Smooth muscle cell of the brain vasculature (primary cell): ENCODE measurements around the gene MAP2K5.

Experiments
- DNase-seq: peaks from one replicate; pipeline ENCODE4 v3.0.0-alpha.2; 2012; ENCODE audit warnings: low read depth, low spot score

Gene MAP2K5

DNA sequence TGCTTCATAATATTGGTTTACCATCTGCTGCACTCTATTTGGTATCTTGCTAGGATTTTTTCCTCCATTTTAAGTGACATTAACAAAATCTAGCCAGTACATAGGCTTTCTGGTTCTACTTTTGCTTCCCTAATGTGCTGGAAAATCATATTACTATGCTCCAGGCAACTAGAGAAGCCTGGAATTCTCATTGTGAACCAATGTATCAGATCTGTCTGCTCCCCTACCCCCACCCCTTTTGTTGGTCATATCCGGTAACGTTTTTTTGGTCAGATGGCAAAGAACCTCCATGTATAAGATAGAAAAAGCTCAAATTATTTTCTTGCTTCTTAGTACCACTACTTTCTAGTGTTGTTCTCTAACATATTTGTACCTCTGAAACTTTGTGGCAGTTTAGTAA is 17.1 kb downstream of the MAP2K5 start:
- no peak for DNase-seq

- no peak for DNase-seq
Observed at GRCh38 chr15:67560320-67560719, 17.8 kb downstream of the MAP2K5 start.

- DNase-seq: no peak
Observed at GRCh38 chr15:67563092-67563491, 20.6 kb downstream of the MAP2K5 start.

DNA sequence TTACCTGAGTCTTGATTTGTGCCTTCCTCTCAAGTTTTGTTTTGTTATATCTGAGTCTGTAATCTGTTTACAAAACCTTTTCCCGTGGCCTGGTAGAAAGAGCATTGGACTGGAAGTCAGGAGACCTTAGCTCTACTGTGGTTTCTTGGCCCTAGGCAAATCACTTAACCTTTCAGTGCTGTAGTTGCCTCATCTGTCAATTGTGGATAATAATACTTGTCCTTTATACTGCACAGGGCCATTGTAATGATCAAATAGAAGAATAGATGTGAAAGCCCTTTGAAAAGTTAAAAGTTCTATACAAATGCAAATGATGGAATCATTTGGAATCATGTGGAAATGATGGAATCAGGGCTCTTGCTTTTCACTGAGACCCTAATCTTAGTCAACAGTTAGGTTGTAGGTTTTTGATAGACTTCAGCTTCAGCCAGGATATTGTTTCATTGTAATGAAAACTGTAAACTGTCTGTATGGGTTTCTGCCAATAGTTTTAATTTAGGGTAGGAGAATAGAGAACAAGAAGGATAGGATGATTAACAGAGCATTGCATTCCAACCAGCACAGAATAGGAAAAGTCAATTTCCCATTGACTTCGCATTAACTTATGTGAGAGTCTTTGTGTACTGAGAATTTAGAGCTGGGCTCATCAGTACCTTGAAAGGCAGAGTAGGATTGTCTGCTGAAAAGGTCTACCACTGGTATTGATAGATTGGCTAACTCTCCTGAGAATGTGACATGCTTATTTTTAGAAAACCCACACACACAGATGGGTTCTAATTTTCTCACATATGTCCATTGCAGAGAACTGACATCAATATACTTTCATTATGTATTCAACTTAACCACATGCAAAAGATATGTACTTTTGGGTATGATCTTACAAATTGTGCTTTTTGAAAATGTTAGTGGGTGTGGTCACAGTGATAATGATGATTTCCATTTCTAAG is 21.8 kb downstream of the MAP2K5 start:
- no peak for DNase-seq

DNA sequence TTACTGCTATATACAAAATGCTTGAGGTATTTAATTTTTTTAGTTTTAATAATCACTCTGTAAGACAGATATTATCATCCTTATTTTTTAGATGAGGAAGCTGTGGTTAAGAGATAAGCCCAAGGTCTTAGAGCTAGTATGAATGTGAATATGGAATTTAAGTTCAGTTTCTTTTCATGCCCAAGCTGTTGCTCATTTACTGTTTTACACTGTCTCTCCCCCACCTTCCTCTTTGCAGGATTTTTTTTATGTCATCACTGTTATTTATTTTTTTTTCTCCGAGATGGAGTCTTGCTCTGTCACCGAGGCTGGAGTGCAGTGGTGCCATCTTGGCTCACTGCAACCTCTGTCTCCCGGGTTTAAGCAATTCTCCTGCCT is 22.5 kb downstream of the MAP2K5 start:
- DNase-seq: no peak

GRCh38 chr15:67569668-67570067 is 27.2 kb downstream of the MAP2K5 start:
- no peak for DNase-seq

DNA sequence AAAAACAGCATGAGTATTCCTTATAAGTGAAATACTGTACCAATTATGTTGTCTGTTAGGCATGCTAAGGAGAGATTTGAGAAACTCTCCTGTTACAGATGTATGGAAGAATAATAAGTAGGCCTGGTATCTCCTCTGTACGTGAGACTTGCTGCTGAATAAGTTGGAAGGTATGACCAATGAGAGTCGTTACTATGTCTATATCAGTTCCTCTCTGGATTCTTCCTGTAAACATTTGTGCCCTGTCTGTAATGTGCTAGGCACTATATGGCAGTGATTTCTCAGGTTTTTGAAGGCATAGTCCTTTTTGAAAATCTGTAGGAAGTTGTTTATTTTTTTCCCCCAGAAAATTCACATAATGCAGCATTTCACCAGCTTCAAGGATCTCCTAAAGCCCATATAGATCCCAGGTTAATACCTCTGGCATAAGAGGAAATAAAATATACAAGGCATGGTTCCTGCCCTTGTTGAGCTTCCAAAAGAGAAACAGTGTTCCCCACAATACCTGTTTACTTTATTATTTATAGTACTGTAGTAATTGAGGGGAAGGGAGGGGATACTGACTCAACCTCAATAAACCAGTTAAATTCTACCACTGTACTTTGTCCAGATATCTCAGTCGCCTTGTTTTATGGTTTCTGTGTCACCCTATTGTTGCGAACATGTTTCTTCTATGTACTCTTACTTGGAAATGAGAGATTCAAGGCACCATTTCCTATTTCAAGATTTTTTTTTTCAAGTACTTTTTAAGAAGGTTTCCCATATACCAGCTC is 28.6 kb downstream of the MAP2K5 start:
- DNase-seq: no peak

- DNase-seq: no peak
Observed at GRCh38 chr15:67571648-67572415, 29.3 kb downstream of the MAP2K5 start.

DNA sequence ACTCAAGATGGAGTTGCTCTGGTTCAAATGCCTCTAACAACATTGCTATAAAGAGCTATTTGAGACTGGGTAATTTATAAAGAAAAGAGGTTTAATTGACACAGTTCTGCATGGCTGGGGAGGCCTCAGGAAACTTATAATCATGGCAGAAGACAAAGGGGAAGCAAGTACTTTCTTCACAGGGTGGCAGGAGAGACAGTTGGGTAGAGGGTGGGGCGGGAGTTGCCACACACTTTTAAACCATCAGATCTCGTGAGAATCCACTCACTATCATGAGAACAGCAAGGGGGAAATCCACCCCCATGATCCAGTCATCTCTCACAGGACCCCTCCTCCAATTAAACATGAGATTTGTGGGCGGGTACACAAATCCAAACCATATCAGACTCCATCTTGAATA is 30.7 kb downstream of the MAP2K5 start:
- no peak for DNase-seq

- no peak for DNase-seq
Observed at GRCh38 chr15:67575039-67575502, 32.6 kb downstream of the MAP2K5 start.

DNA sequence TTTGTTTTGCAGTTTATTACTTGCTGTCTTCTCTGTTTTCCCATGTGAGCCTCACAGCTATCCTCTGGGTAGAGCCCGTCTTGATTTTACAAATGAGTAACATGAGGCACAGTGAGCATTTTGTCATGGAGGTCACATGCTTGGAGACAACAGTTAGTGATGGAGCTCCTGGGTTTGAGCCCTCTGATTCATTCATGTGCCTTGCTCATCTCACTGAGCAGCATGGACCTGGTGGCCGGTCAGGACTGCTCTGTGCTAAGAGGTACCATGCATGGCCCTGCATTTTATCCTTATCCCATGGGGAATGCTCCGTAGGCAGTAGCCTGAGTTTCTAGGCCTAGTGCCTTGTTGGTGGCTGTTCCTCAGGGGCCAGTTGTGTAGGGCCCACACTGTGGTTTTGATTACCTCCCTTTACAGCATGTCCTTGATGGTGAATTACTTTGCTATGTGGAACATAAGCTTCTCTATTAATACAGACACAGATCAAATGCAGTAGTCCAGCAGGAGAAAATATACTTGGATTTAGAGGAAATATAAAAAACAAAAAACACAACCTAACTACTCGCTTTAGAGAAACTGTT is 35.6 kb downstream of the MAP2K5 start:
- DNase-seq: no peak

- no peak for DNase-seq
Observed at GRCh38 chr15:67579164-67579563, 36.7 kb downstream of the MAP2K5 start.

- no peak for DNase-seq
Observed at GRCh38 chr15:67579967-67580366, 37.5 kb downstream of the MAP2K5 start.

GRCh38 chr15:67584157-67584556 is 41.7 kb downstream of the MAP2K5 start:
- DNase-seq: no peak

GRCh38 chr15:67585681-67586080 is 43.2 kb downstream of the MAP2K5 start:
- no peak for DNase-seq

- DNase-seq: no peak
Observed at GRCh38 chr15:67587331-67587730, 44.8 kb downstream of the MAP2K5 start.

GRCh38 chr15:67587754-67588153 is 45.3 kb downstream of the MAP2K5 start:
- no peak for DNase-seq

- no peak for DNase-seq
Observed at GRCh38 chr15:67590191-67590590, 47.7 kb downstream of the MAP2K5 start.

GRCh38 chr15:67592245-67592644 is 49.7 kb downstream of the MAP2K5 start:
- DNase-seq: no peak

DNA sequence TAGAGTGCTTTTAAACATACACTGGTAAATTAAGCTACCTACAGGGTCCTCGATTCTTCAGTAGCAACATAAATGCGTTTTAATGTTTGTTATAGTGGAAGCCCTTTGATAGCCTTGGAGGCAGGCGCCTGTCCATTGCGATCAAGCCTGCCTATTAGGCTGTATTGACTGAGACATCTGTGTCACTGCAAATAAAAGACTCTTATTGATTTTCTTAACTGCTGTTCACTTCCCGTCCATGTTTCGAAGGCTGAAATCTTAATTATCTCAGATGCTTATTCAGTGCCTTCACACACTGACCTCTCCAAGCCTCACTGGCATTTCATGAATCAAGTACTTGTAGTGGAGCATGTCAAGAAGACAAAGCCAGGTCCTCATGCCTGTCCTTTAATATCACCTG is 51.1 kb downstream of the MAP2K5 start:
- DNase-seq: no peak

DNA sequence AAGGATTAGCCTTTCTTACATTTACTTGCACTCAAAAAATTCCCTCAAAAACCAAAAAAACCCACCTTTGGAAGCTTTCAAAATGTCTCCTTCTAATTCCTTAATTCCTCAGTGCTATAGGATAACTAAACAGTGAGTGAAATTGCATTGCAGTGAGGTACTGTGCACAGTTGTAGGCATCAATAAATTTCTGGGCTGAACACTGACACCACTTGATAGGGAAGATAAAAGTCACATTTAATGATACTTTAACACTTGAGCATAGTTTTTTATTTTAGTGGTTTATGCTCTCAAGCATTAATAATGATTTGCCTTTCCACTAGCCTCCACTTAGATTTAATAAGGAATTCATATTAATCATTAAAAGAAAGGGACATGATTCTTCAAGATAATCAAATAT is 52.3 kb downstream of the MAP2K5 start:
- no peak for DNase-seq

- DNase-seq: no peak
Observed at GRCh38 chr15:67595572-67595971, 53.1 kb downstream of the MAP2K5 start.
